IMR-90 (cell line): Measurements from ENCODE around the gene SH3GL2. TPM values are rescaled to one million over a fixed set of nuclear protein-coding genes. Genes with fewer than 3 reads are reported as not detected.

Experiments
- ATAC-seq: fragments of 200-7000 bp; cut with Tn5 transposase; 2 replicates; pipeline ENCODE4 v1.9.1; 2020; ENCODE audit warnings: low read depth, mild to moderate bottlenecking, moderate library complexity
- BruUV-seq: library from RNA; stranded (reverse); fragments of 400-500 nt; replicated peaks from 2 replicates; lab custom pipeline; 2021; lab: Mats Ljungman, UMichigan
- CTCF ChIA-PET: fragments of 300-600 bp; formaldehyde crosslinking; extraction: SDS; loops from one replicate; lab custom pipeline; 2021; ENCODE audit warnings: antibody characterized with exemption; lab: Yijun Ruan, JAX
- POLR2A ChIA-PET: fragments of 300-600 bp; sonication (Branson Sonifier 250); formaldehyde crosslinking; loops from one replicate; lab custom pipeline; 2022; ENCODE audit warnings: antibody characterized with exemption; ENCODE audit not compliant: unreplicated experiment; lab: Charles Lee
- DNase-seq: peaks from one replicate; pipeline ENCODE4 v3.0.0; 2013
- H2AFZ ChIP-seq: replicated peaks from 2 replicates; pipeline ENCODE3; 2013; ENCODE audit warnings: low read length, mild to moderate bottlenecking; ENCODE audit not compliant: poor library complexity
- H2AK5ac ChIP-seq: 2 replicates; pipeline ENCODE4 v1.6.1; 2013; ENCODE audit warnings: low read depth, low read length, inconsistent platforms
- H2AK9ac ChIP-seq: replicated peaks from 2 replicates; pipeline ENCODE3; 2013; ENCODE audit warnings: mild to moderate bottlenecking, low read depth, low read length, moderate library complexity; ENCODE audit not compliant: poor library complexity
- H2BK120ac ChIP-seq: 2 replicates; pipeline ENCODE4 v1.6.1; 2013; ENCODE audit warnings: low read depth, low read length, inconsistent platforms
- H2BK15ac ChIP-seq: 3 replicates; pipeline ENCODE4 v1.6.1; 2013; ENCODE audit warnings: low read depth, low read length, inconsistent platforms
- H2BK20ac ChIP-seq: 2 replicates; pipeline ENCODE4 v1.6.1; 2013; ENCODE audit warnings: low read depth, mild to moderate bottlenecking, inconsistent platforms, low read length, moderate library complexity
- H2BK5ac ChIP-seq: 2 replicates; pipeline ENCODE4 v1.6.1; 2013; ENCODE audit warnings: mild to moderate bottlenecking, low read depth, low read length, inconsistent platforms; ENCODE audit not compliant: poor library complexity, severe bottlenecking
- H3K14ac ChIP-seq: replicated peaks from 2 replicates; pipeline ENCODE4 v1.6.1; 2013; ENCODE audit warnings: low read depth, low read length, inconsistent platforms
- H3K18ac ChIP-seq: 2 replicates; pipeline ENCODE4 v1.6.1; 2013; ENCODE audit warnings: low read depth, low read length, control low read depth
- H3K23ac ChIP-seq: 2 replicates; pipeline ENCODE4 v1.6.1; 2013; ENCODE audit warnings: low read depth, low read length, inconsistent platforms
- H3K27ac ChIP-seq: 2 replicates; pipeline ENCODE4 v1.5.1; 2013; ENCODE audit warnings: mild to moderate bottlenecking, control low read depth, low read length; ENCODE audit not compliant: insufficient read depth
- H3K27me3 ChIP-seq: 2 replicates; pipeline ENCODE4 v1.6.1; 2013; ENCODE audit warnings: low read length; ENCODE audit not compliant: control insufficient read depth, insufficient read depth
- H3K36me3 ChIP-seq: 2 replicates; pipeline ENCODE4 v1.6.1; 2013; ENCODE audit warnings: low read length, mixed read lengths; ENCODE audit not compliant: control insufficient read depth, insufficient read depth
- H3K4ac ChIP-seq: 2 replicates; pipeline ENCODE4 v1.6.1; 2013; ENCODE audit warnings: low read depth, low read length, inconsistent platforms
- H3K4me1 ChIP-seq: 2 replicates; pipeline ENCODE4 v1.6.1; 2013; ENCODE audit warnings: low read length, mixed read lengths; ENCODE audit not compliant: control insufficient read depth, insufficient read depth
- H3K4me2 ChIP-seq: 2 replicates; pipeline ENCODE4 v1.6.1; 2013; ENCODE audit warnings: low read depth, mild to moderate bottlenecking, control low read depth, low read length, moderate library complexity
- H3K4me3 ChIP-seq: 2 replicates; pipeline ENCODE4 v1.5.1; 2013; ENCODE audit warnings: low read depth, mild to moderate bottlenecking, control low read depth, low read length, moderate library complexity; ENCODE audit not compliant: insufficient read depth
- H3K56ac ChIP-seq: 2 replicates; pipeline ENCODE4 v1.6.1; 2013; ENCODE audit warnings: low read length, inconsistent platforms; ENCODE audit not compliant: insufficient read depth; ENCODE audit errors: extremely low read depth
- H3K79me1 ChIP-seq, 2 experiments: 2 replicates each; pipeline ENCODE4 v1.6.1; 2013; ENCODE audit warnings: low read length in 2 of 2, inconsistent platforms in 1 of 2, low read depth in 1 of 2
- H3K9ac ChIP-seq: 2 replicates; pipeline ENCODE4 v1.6.1; 2013; ENCODE audit warnings: low read depth, low read length, control low read depth
- H3K9me1 ChIP-seq: 2 replicates; pipeline ENCODE4 v1.6.1; 2013; ENCODE audit warnings: low read length, inconsistent platforms; ENCODE audit not compliant: insufficient read depth
- H3K9me3 ChIP-seq: 2 replicates; pipeline ENCODE4 v1.6.1; 2013; ENCODE audit warnings: low read length; ENCODE audit not compliant: control insufficient read depth, insufficient read depth
- H4K20me1 ChIP-seq: 2 replicates; pipeline ENCODE4 v1.6.1; 2013; ENCODE audit warnings: low read length, inconsistent platforms; ENCODE audit not compliant: insufficient read depth
- H4K5ac ChIP-seq: 2 replicates; pipeline ENCODE4 v1.6.1; 2013; ENCODE audit warnings: mild to moderate bottlenecking, low read depth, low read length, control low read depth
- H4K8ac ChIP-seq, 2 experiments: 2 replicates each; pipeline ENCODE4 v1.6.1; 2013; ENCODE audit warnings: low read depth in 2 of 2, low read length in 2 of 2, control low read depth in 1 of 2, inconsistent platforms in 1 of 2
- H4K91ac ChIP-seq: 2 replicates; pipeline ENCODE4 v1.6.1; 2013; ENCODE audit warnings: low read depth, low read length, inconsistent platforms; ENCODE audit not compliant: insufficient read depth
- CEBPB ChIP-seq: IDR thresholded peaks from 2 replicates; pipeline ENCODE4 v1.6.1; 2012; ENCODE audit warnings: low read depth, low read length, improper control_type of control experiment
- CHD1 ChIP-seq: IDR thresholded peaks from 2 replicates; pipeline ENCODE4 v1.6.1; 2012; ENCODE audit warnings: low read depth, low read length, improper control_type of control experiment
- FOS ChIP-seq: fragments of 150-350 bp; IDR thresholded peaks from 2 replicates; pipeline ENCODE4 v1.6.1; 2016; ENCODE audit warnings: low read depth, low read length
- MXI1 ChIP-seq: IDR thresholded peaks from 2 replicates; pipeline ENCODE4 v1.6.1; 2012; ENCODE audit warnings: low read depth, mild to moderate bottlenecking, low read length, moderate library complexity, borderline replicate concordance
- RCOR1 ChIP-seq: IDR thresholded peaks from 2 replicates; pipeline ENCODE4 v1.6.1; 2012; ENCODE audit warnings: mild to moderate bottlenecking, low read length, improper control_type of control experiment; ENCODE audit not compliant: insufficient replicate concordance
- RFX5 ChIP-seq: IDR thresholded peaks from 2 replicates; pipeline ENCODE4 v1.8.0; 2012; ENCODE audit warnings: low read depth, mild to moderate bottlenecking, low read length, moderate library complexity
- WGBS, 2 experiments: methylation state at CpG; one replicate each; pipeline versions ENCODE4 v1.1.5 to v1.1.7; 2013; ENCODE audit warnings: missing lambda C conversion rate in 2 of 2; ENCODE audit not compliant: insufficient read length in 1 of 2; ENCODE audit errors: extremely low coverage in 2 of 2; 5-methylcytosine and 5-hydroxymethylcytosine counted together
- dilution Hi-C: fragments of 300-500 bp; cut with HindIII; formaldehyde crosslinking; loops from one replicate; pipeline ENCODE4 v1.14.3; 2018; ENCODE audit warnings: low sequenced_read_pairs; ENCODE audit not compliant: unreplicated experiment
- in situ Hi-C: fragments of 300-500 bp; cut with MboI; formaldehyde crosslinking; loops from 3 replicates; pipeline ENCODE4 v1.14.3; 2019; ENCODE audit warnings: low sequenced_read_pairs, inconsistent platforms, mixed read lengths
- intact Hi-C: fragments of 100-400 bp; cut with micrococcal nuclease; formaldehyde crosslinking; loops from 2 replicates; pipeline ENCODE4 v1.10.0; 2022
- polyA plus RNA-seq, 3 experiments: library from polyadenylated mRNA; depleted of rRNA; stranded (reverse); fragments of >200 nt; gene quantifications; 2 replicates each; pipeline ENCODE4 v1.2.3, GENCODE V29; 2012; ENCODE audit warnings: low replicate concordance in 1 of 3
- total RNA-seq: library from RNA; depleted of rRNA; stranded (reverse); fragments of >200 nt; gene quantifications from 2 replicates; pipeline ENCODE4 v1.2.3, GENCODE V29; 2012
- TF ChIP-seq, protein P1 (sequence below): conservative IDR thresholded peaks from 2 replicates; pipeline ENCODE4 v1.5.1; 2012; ENCODE audit warnings: mild to moderate bottlenecking, low read depth, low read length, improper control_type of control experiment

SH3GL2 gene
- total and polyA plus RNA-seq, 2 of the 4 experiments (the other 2 are of a cell fraction), result under 0.01 to 0.05 TPM

DNA sequence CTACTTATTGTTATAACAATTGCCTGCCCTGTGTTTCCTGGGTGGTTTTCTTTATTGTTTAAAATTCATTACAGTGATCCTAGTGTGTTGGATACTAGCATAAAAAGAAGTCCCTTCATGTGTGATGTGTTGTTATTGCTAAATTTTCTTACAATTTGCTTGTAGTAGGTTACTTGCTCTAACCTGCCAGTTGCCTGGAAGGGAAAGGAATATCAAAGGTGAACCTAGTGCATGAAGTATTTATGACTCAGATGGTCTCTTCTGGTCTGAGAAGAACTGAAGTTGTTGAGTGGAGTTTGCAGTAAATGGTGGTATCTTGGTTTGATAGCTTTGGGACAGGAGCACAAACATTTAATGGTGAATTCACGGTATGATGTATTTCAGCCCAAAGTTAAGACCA, 58.0 kb downstream of the SH3GL2 start:
- ChIA-PET CTCF (no interaction called here), POLR2A (no interaction called here)
- no peak overlapping the region for H3K18ac ChIP-seq
- TF ChIP-seq MXI1, result no peak
- no peak for TF ChIP-seq CHD1
- TF ChIP-seq RFX5, result no peak
- TF ChIP-seq, protein P1, sequence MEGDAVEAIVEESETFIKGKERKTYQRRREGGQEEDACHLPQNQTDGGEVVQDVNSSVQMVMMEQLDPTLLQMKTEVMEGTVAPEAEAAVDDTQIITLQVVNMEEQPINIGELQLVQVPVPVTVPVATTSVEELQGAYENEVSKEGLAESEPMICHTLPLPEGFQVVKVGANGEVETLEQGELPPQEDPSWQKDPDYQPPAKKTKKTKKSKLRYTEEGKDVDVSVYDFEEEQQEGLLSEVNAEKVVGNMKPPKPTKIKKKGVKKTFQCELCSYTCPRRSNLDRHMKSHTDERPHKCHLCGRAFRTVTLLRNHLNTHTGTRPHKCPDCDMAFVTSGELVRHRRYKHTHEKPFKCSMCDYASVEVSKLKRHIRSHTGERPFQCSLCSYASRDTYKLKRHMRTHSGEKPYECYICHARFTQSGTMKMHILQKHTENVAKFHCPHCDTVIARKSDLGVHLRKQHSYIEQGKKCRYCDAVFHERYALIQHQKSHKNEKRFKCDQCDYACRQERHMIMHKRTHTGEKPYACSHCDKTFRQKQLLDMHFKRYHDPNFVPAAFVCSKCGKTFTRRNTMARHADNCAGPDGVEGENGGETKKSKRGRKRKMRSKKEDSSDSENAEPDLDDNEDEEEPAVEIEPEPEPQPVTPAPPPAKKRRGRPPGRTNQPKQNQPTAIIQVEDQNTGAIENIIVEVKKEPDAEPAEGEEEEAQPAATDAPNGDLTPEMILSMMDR, result no peak
- TF ChIP-seq CEBPB, result no peak
- TF ChIP-seq FOS, result no peak
- TF ChIP-seq RCOR1, result no peak
- no peak overlapping the region for H3K56ac ChIP-seq
- no peaks in the 10 kb centered on the region for H3K9me3 ChIP-seq
- H4K5ac ChIP-seq, result no peak overlapping the region
- intact Hi-C loops, result no loop called here
- no peaks in the 10 kb centered on the region for H3K4me1 ChIP-seq
- dilution Hi-C loops, result no loop called here
- H3K4me3 ChIP-seq, result no peak overlapping the region
- DNase-seq (no peak), ATAC-seq (no peak)
- BruUV-seq, result no TSS peak
- no peak overlapping the region for H2BK5ac ChIP-seq
- no peaks in the 10 kb centered on the region for H3K9me1 ChIP-seq
- no peak overlapping the region for H2BK20ac ChIP-seq
- no peaks in the 10 kb centered on the region for H3K27me3 ChIP-seq
- H4K8ac ChIP-seq, result no peak overlapping the region
- no peak overlapping the region for H2AFZ ChIP-seq
- WGBS, 2 experiments, result no CpG with 5 or more reads among the region's 1 CpG
- no peak overlapping the region for H3K14ac ChIP-seq
- no peak overlapping the region for H2BK15ac ChIP-seq
- H4K91ac ChIP-seq, result no peak overlapping the region
- no peak overlapping the region for H2AK5ac ChIP-seq
- H3K9ac ChIP-seq, result no peak overlapping the region
- in situ Hi-C loops, result no loop called here
- no peaks in the 10 kb centered on the region for H4K20me1 ChIP-seq
- no peaks in the 10 kb centered on the region for H3K36me3 ChIP-seq
- H3K79me1 ChIP-seq, result no peaks in the 10 kb centered on the region
- H3K23ac ChIP-seq, result no peak overlapping the region
- no peak overlapping the region for H3K4me2 ChIP-seq
- no peak overlapping the region for H2BK120ac ChIP-seq
- no peak overlapping the region for H3K4ac ChIP-seq
- no peak overlapping the region for H3K27ac ChIP-seq
- H2AK9ac ChIP-seq, result no peak overlapping the region
